PC-9 (cell line): ENCODE measurements around the gene RALGPS1.
"Not testable (repeated sequence)": the region's sequence is repeated elsewhere in the genome, so short reads cannot be mapped to it uniquely, and the experiment has no call there.

Experiments used
- CTCF ChIP-seq: fragments of 200-600 bp; sonication (generic); conservative IDR thresholded peaks from 2 replicates; pipeline ENCODE4 v1.6.1; 2017; ENCODE audit warnings: mixed run types, antibody characterized with exemption, mild to moderate bottlenecking, moderate library complexity
- EZH2 ChIP-seq: fragments of 200-600 bp; sonication (generic); IDR thresholded peaks from 2 replicates; pipeline ENCODE4 v1.8.0; 2017; ENCODE audit warnings: antibody characterized with exemption, low read depth

GRCh38 chr9:127146841-127147240 lies 232.3 kb downstream of the RALGPS1 start:
- not testable (repeated sequence) for TF ChIP-seq EZH2, CTCF
